ENCODE measurements around the gene ITGB7. TPM values are rescaled to one million over a fixed set of nuclear protein-coding genes. Genes with fewer than 3 reads are reported as not detected.

Gene ITGB7
- total and polyA plus RNA-seq, 10 of the 15 experiments (the other 5 are each of a cell fraction or from before 2014, with no cell fraction given), result 54.5 to 487 (median 252) TPM

DNA sequence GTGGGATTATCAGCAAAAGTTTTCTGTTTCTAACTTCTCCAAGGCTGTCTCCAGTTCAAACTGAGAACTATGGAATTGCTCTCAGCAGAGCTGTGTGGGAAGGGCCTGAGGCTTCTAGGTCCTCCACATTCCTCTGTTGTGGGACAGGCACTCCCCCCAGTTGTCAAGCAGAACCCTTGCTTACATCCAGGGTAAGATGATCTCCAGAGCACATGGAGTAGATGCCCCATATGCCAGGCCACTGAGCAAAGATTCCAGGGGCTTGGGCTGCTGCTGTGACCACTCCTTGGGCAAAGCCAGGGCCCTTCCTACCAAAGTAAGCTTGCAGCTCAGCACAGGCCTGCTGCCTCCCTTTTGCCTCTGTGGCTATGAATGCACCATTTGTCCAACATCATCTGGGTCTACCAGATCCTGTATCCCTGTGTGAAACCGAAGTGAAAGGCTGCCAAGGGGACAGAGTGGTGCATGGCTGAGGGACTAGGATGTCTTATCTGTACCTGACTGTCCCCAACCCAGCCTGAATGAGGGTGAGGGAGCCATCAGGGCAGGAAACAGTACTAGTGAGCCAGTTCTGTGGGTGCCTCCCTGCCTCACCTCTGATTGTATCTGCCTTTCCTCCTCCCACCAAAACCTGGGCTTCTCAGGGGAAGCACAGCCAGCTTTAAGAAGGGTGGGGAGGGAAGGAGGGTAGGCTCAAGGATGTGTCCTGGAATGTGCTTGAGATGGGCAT lies 47.9 kb upstream of the ITGB7 start (continued):
- no peak for TF ChIP-seq IRF5 (IDR thresholded peaks at IDR 0.05; ENCODE audit: borderline replicate concordance)
- TF ChIP-seq NFYA (IDR thresholded peaks at IDR 0.05; ENCODE audit: borderline replicate concordance, low read depth, low read length), result no peak
- TF ChIP-seq, protein P1, sequence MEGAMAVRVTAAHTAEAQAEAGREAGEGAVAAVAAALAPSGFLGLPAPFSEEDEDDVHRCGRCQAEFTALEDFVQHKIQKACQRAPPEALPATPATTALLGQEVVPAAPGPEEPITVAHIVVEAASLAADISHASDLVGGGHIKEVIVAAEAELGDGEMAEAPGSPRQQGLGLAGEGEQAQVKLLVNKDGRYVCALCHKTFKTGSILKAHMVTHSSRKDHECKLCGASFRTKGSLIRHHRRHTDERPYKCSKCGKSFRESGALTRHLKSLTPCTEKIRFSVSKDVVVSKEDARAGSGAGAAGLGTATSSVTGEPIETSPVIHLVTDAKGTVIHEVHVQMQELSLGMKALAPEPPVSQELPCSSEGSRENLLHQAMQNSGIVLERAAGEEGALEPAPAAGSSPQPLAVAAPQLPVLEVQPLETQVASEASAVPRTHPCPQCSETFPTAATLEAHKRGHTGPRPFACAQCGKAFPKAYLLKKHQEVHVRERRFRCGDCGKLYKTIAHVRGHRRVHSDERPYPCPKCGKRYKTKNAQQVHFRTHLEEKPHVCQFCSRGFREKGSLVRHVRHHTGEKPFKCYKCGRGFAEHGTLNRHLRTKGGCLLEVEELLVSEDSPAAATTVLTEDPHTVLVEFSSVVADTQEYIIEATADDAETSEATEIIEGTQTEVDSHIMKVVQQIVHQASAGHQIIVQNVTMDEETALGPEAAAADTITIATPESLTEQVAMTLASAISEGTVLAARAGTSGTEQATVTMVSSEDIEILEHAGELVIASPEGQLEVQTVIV (IDR thresholded peaks at IDR 0.05; ENCODE audit: borderline replicate concordance, partially characterized antibody), result no peak
- no peak for TF ChIP-seq SMAD5 (IDR thresholded peaks at IDR 0.05; ENCODE audit: low read depth)

DNA sequence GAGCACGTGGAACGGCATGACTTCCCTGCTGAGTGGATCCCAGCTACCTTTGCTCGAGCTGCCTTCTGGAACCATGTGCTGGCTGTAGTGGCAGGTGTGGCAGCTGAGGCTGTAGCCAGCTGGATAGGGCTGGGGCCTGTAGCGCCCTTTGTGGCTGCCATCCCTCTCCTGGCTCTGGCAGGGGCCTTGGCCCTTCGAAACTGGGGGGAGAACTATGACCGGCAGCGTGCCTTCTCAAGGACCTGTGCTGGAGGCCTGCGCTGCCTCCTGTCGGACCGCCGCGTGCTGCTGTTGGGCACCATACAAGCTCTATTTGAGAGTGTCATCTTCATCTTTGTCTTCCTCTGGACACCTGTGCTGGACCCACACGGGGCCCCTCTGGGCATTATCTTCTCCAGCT lies 46.2 kb upstream of the ITGB7 start:
- H3K36me3 ChIP-seq (ENCODE audit: control insufficient read depth in 2 of 2, insufficient read depth in 2 of 2, low read length in 1 of 2), result peaks cover 0 to 4% of the 10 kb centered on the region in 2 experiments; a peak in 1 of 4 replicates
- H3K27me3 ChIP-seq (replicated peaks in 1 of 2; ENCODE audit: control insufficient read depth in 2 of 2, insufficient read depth in 2 of 2, low read length in 1 of 2), result no peaks in the 10 kb centered on the region
- intact Hi-C loops (cut with micrococcal nuclease; ENCODE audit: unreplicated experiment), result loop anchor here (2.0 kb wide), 1 partner anchor 32 kb away; no protein-coding TSS in a partner anchor
- H3K4me2 ChIP-seq (ENCODE audit: control insufficient read depth, insufficient read depth), result peak overlapping the region; percentile 73
- ChIA-PET CTCF (interaction anchor here (0.7 to 7.4 kb wide), 10 partner anchors 8 to 187 kb away, joined by 3 to 136 read pairs (median 4); partner anchors contain the start of genes ESPL1, ITGB7 and MYG1), SMC1A (ENCODE audit: uncharacterized antibody, unreplicated experiment) (interaction anchor here (0.7 to 6.4 kb wide), 5 partner anchors 15 to 93 kb away, joined by 3 to 63 read pairs (median 7); partner anchors contain the start of genes ESPL1 and PFDN5), RAD21 (ENCODE audit: unreplicated experiment) (interaction anchor here (1.6 to 4.3 kb wide), 3 partner anchors 15 to 93 kb away, joined by 3 to 101 read pairs (median 28); partner anchors contain the start of gene ESPL1), POLR2A (interaction anchor here (1.0 to 4.0 kb wide), 4 partner anchors 13 to 70 kb away, joined by 3 to 19 read pairs (median 4); partner anchors contain the start of gene ESPL1)
- WGBS (ENCODE audit: insufficient coverage, insufficient replicate concordance, low lambda C conversion rate, missing lambda C conversion rate), result 82% methylated on average over 13 of the region's 13 CpGs
- peaks cover 13% of the 10 kb centered on the region for H3K79me2 ChIP-seq (ENCODE audit: control insufficient read depth, insufficient read depth, low read length)
- H3K4me1 ChIP-seq (ENCODE audit: control insufficient read depth, insufficient read depth, low read length), result peaks cover 28% of the 10 kb centered on the region
- in situ Hi-C loops (cut with MboI), result no loop called here
- peak overlapping the region; percentile 91 for H3K9ac ChIP-seq (ENCODE audit: control insufficient read depth, insufficient read depth, low read length)
- H3K27ac ChIP-seq (ENCODE audit: control insufficient read depth, insufficient read depth), result no peak overlapping the region
- H3K4me3 ChIP-seq, result peak overlapping the region; percentile 99
- H4K20me1 ChIP-seq (ENCODE audit: control insufficient read depth, insufficient read depth), result no peaks in the 10 kb centered on the region
- BruUV-seq (replicated peaks), result no TSS peak
- no peak for ATAC-seq
- no peak for FAIRE-seq
- H3K9me3 ChIP-seq (replicated peaks; ENCODE audit: control insufficient read depth, insufficient read depth, low read length), result no peaks in the 10 kb centered on the region
- no peak for DNase-seq (ENCODE audit: low read depth, low spot score)
- no peak overlapping the region for H2AFZ ChIP-seq (ENCODE audit: control insufficient read depth, low read depth, low read length)
- TF ChIP-seq EGR1 (IDR thresholded peaks at IDR 0.05; ENCODE audit: borderline replicate concordance in 1 of 2, low read depth in 2 of 2, low read length in 2 of 2) (no peak), YY1 (IDR thresholded peaks at IDR 0.05; ENCODE audit: low read depth, low read length) (no peak), USF2 (IDR thresholded peaks at IDR 0.05; ENCODE audit: borderline replicate concordance, low read depth, low read length) (no peak), CBX3 (IDR thresholded peaks at IDR 0.05; ENCODE audit: borderline replicate concordance, low read depth) (no peak), POLR2AphosphoS2 (IDR thresholded peaks at IDR 0.05; ENCODE audit: low read depth, low read length) (no peak), CHD2 (IDR thresholded peaks at IDR 0.05; ENCODE audit: borderline replicate concordance, low read depth, low read length) (no peak), MEF2A (IDR thresholded peaks at IDR 0.05; ENCODE audit: insufficient read depth, low read depth, low read length) (no peak), RAD51 (IDR thresholded peaks at IDR 0.05) (no peak)
- TF ChIP-seq, protein P1 (IDR thresholded peaks at IDR 0.05; ENCODE audit: borderline replicate concordance, partially characterized antibody), result no peak

Measured in GM12878 (cell line).